GM19452 (cell line): Measurements from ENCODE around the gene FAM72C.
"Not testable (repeated sequence)": the region's sequence is repeated elsewhere in the genome, so short reads cannot be mapped to it uniquely, and the experiment has no call there.

Experiments
- ATAC-seq: cut with Tn5 transposase; IDR thresholded peaks from one replicate; pipeline ENCODE4 v1.9.1; 2021; ENCODE audit not compliant: unreplicated experiment

The FAM72C gene

GRCh38 chr1:143984721-143985473 is 13.1 kb upstream of the FAM72C start:
- not testable (repeated sequence) for ATAC-seq

DNA sequence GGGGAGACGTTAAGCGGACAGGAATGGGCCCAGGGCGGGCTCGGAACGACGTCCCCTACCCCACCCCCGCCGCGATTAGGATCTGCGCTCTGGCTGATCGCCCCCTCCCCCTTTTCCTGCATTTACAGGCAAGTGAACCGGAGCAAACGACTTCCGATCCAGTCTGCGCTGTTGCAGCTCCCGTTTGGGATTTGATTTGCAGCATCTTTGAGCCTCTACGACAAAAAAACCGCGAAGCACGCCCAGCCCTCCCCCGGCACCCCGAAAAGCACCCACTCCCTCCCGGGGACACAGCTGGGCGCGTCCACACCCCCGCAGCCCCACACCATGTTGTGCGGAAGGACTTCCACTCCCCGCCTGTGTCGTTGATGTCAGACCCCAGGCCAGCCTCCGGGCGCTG is 2.6 kb upstream of the FAM72C start:
- ATAC-seq, result not testable (repeated sequence)

- ATAC-seq, result not testable (repeated sequence)
These were observed 2.2 kb upstream of the FAM72C start for GRCh38 chr1:143973876-143974414.

DNA sequence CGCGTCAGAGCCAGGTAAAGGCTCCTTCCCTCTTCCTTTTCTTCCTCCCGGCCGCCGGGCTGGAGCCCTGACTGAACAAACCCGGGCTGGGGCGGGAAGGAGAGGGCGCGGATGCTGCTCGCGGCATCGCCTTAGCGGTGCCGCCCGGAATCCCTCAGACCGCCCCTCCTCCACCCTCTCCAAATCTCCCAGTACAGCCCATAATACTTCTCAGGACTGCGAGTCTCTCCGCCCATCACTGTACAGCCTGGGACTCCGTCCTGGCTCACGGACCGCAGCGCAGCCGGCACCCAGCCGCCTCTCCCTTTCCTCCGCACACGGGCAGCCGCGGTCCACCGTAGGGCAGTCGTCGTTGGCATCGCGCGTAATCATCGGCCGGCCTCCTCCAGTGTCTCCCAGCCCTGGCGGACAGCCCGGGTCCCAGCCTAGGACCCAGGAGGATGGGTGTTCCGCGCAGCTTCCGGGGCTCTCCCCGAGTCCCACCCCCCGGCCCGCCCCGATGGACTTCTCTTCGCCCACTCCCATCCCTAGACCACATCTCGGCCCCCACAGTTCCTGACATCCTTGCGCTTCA is 1.1 kb upstream of the FAM72C start:
- peak; percentile 7 for ATAC-seq

GRCh38 chr1:143965860-143966259 is 5.9 kb downstream of the FAM72C start:
- not testable (repeated sequence) for ATAC-seq

- ATAC-seq, result not testable (repeated sequence)
These were observed 7.5 kb downstream of the FAM72C start for GRCh38 chr1:143964294-143964693.

DNA sequence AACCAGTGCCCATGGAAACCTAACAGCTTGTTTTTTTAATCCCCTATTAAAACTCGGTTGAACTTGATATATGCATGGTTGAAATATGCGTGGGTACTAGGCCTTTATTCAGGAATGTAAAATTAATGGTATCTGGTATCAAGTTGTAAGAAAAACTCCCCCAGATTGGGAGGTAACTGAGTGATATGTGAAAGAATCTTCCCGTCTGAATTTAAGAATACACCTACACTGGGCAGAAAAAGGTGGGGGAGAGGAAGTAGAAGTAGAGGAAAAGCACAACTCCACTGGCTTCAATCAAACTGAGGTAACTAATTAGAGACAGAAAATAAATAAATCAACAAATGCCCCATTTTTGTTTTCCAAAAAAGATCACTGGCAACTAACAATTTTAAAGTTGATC is 15.9 kb downstream of the FAM72C start:
- not testable (repeated sequence) for ATAC-seq

- ATAC-seq, result not testable (repeated sequence)
These were observed 18.9 kb downstream of the FAM72C start for GRCh38 chr1:143952913-143953312.

DNA sequence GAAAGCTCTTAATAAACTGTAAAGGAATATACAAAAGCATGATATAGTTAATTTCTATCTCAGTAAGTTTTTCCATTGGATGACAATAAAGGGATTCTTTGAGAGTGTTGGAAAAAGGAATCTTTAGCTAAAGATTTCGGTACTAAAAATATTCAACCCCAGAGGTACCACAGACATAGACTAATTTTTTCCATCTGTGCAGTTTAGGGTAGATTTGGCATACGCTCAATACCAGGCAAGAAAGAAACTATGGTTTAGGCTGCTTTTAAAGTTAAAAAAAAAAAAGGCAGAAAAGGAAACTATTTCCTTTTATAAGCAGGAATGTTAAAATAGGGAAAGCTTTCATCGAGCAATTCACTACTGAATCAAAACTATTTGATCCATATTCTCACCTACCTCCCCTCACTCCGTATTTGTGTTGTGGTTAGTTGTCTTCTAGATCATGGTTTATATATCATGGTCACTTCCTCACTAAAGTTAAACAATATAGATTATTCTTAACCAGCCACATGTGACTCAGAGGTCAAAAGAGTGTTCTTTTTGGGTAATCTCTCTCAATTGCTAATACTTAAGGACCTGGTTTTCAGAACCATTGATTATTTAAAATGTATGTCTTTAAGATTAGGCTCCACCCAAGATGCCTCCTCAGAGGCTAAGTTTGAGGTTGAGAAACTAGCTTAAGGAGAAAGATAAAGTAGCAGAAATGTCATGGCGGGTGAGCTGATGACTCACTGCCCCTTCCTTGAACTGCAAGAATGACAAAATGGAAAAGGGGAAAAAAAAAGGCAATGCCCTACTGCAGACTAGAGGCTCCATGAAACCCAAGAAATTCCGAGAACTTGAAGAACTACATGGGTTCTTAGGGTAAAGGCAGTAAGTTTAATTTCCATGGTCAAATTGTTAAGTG is 20.0 kb downstream of the FAM72C start:
- ATAC-seq, result not testable (repeated sequence)

GRCh38 chr1:143947749-143948148 is 24.0 kb downstream of the FAM72C start:
- ATAC-seq, result not testable (repeated sequence)

GRCh38 chr1:143945253-143945652 is 26.5 kb downstream of the FAM72C start:
- ATAC-seq, result not testable (repeated sequence)

- ATAC-seq, result not testable (repeated sequence)
These were observed 27.1 kb downstream of the FAM72C start for GRCh38 chr1:143944576-143945240.

DNA sequence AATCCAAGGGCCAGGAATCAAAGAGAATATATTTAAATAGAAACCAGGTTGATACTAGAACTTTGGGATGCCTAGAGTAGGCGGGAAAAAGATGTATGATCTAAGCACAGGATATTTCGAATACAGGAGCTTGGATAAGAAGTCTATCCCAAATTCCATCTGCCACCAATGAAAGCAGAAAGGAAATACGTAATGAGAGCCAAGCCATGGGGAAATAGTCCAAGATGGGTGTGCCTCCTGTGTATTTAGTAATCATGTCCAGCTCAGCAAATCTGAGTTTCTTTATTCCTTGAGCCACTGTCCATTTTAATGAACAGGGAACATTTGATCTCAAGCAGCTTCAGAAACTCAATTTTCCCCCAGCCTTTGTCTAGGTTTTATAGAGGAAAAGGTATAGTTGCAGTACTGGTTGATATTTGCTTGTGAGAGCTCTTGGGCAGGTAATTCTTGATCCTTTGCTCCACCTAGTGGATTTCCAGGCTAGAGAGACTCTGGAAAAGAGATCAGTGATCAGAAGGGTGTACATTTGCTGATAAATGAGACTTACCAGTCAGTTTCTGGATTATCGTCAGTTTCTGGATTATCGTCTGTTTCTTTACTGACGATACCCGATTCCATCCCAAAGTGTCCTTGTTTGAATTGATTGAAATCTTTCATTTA is 28.3 kb downstream of the FAM72C start:
- ATAC-seq, result not testable (repeated sequence)

DNA sequence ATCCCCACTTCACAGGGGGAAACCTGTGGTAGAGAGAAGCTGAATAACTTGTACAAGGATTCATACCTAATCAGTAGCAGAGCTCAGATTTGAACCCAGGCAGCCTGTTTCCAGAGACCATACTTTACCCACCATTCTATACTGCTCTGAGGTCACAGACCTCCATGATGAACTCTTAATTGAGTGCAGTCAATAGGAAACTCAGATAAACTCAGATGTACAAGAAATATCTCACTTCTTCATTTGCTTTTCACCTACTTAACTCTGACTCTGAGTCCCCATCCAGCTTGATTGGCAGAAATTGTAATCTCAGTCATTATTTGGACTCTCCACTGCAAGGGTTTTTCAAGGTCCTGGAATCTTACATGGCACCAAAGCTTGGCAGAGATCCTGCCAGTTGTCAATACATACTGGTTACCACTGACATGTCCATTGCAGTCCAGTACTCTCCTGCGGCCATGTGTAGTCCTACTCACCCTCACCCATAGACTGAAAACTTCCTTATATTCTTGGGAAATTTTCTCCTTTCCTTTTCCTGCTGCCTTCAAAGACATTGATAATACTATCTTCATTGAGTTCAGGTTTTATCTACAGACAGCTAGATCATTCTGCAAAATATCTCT is 29.4 kb downstream of the FAM72C start:
- not testable (repeated sequence) for ATAC-seq

DNA sequence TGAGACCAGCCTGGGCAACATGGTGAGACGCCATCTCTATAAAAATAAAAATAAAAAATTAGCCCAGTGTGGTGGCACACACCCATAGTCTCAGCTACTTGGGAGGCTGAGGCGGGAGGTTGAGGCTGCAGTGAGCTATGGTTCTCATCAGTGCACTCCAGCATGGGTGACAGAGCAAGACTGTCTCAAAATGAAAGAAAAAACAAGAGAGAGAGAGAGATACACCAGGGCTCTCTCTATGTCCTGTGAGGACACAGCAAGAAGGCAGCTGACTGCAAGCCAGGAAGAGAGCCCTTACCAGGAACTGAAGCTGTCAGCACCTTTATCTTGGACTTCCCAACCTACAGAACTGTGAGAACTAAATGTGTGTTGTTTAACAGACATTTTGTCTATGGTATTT is 32.1 kb downstream of the FAM72C start:
- not testable (repeated sequence) for ATAC-seq

- ATAC-seq, result not testable (repeated sequence)
These were observed 32.9 kb downstream of the FAM72C start for GRCh38 chr1:143938922-143939321.

- ATAC-seq, result not testable (repeated sequence)
These were observed 35.2 kb downstream of the FAM72C start for GRCh38 chr1:143936457-143937115.

DNA sequence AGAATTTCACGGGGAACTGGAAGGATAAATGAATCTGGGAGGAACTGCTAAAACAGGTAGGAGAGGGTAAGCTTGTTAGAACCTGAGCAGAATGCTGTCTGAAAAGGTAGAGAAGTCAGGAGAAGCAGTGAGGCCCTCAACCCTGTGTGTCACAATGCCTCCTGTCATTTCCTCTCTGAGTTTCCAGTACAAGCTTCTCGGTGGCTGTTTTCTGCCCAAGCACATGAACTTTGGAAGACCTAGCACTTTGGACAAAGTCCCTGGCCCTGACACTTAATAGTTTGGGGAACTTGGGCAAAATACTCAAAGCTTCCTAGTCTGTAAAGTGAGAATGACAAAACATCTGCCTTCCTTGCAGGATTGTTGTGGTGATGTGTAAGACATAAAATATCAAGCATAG is 52.7 kb downstream of the FAM72C start:
- ATAC-seq, result not testable (repeated sequence)

DNA sequence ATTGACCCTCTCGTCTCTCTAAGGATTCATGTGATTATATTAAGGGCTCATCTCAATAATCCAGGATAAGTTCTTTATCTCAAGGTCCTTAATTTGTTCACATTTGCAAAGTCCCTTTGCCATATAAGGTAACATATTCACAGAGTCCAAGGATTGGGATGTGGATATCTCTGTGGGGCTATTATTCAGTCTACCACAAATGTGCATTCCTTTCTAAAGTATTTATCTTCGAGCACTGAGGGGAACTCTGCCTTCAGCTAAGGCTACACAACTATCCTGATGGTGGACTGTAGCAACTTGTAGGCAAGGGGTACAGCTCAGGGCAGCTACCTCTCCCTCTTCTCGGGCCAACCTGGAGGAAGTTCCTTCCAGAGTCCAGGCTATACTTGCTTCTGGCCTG is 53.2 kb downstream of the FAM72C start:
- not testable (repeated sequence) for ATAC-seq
